HPDE6-E6E7 (cell line): ENCODE data around the gene KCNT1.

Experiments used
- DNase-seq: peaks from one replicate; pipeline ENCODE4 v3.0.0; 2011; ENCODE audit warnings: missing footprints; ENCODE audit errors: extremely low spot score

The KCNT1 gene

DNA sequence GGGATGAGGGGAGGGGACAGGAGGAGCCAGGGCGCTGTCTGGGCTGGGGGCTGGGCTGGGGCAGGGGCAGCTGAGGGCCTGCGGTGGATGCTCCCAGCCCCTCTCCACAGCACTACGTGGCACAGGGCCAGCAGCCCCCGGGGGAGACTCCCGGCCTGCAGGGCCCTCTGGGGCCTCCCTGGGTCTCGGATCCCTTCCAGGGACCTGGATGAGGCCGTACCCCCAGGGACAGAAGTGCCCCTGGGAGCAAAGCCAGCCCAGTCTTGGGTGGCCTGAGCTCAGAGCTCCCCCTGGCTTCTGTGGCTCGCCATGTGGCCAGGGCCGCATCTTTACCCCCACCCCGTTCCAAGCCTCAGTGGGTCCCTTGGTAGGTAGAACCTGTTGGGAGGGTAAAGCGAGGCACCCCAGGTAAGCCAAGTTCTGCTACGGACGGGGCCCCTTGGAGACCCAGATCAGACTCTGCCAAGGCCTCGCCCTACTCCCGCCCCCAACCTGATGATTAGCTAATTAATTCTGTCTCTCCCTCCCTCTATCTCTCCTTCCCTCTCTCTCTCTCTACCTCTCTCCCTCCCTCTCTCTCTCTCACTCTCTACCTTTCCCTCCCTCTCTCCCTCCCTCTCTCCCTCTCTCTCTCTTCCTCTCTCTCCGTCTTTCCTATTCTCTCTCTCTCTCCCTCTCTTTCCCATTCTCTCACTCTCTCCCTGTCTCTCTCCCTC lies 24.3 kb downstream of the KCNT1 start:
- no peak for DNase-seq

DNA sequence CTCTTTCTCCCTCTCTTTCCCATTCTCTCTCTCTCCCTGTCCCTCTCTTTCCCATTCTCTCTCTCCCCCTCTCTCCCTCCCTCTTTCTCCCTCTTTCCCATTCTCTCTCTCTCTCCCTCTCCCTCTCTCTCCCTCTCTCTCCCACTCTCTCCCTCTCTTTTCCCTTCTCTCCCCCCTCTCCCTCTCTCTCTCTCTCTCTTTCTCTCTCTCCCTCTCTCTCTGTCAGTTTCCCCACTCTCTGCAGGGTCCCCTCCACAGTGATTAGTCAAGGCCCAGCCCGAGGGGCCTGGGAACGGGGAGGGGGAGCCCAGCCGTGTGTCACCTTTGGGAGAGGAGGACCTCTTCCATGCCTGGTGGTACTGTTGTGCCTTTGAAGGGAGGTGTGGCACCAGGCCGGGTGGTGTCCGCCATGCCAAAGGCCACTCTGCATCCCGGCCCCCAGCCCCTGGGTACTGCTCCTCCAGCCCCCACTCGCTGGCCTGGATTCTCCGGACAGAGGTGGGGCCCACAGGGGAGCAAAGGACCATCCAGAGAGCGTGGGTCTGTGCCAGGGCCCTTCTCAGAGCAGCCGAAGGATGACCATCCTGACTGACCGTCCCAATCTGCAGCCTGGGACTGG lies 25.4 kb downstream of the KCNT1 start:
- DNase-seq = no peak

DNA sequence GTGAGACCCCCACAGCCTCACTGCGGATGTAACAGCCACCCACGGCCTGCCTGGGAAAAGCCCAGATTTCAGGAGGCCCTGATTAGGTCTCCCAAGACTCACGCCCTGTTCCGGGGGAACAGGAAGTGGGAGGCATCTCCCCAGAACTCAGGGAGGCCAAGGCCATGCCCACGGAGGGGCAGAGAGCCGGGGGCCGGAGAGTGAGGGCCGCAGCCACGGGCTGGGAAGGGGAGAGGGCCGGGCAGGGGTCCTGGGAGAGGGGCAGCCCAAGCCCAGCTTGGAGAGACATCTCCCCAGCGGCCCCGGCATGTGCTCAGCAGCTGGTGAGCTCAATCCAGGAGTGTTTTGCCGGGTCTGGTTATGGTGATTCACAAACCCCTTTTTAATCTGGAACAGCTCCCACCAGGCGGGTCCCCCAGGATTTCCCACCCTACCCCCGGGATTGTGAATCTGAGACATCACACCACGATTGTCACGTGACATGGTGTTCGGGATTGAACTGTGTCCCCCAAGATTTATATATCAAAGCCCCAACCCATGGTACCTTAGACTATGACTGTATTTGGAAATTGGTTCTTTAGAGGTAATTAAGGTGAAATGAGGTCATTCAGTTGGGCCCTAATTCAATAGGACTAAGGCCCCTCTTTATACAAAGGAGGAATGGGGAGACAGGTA lies 26.6 kb downstream of the KCNT1 start:
- DNase-seq = no peak

DNA sequence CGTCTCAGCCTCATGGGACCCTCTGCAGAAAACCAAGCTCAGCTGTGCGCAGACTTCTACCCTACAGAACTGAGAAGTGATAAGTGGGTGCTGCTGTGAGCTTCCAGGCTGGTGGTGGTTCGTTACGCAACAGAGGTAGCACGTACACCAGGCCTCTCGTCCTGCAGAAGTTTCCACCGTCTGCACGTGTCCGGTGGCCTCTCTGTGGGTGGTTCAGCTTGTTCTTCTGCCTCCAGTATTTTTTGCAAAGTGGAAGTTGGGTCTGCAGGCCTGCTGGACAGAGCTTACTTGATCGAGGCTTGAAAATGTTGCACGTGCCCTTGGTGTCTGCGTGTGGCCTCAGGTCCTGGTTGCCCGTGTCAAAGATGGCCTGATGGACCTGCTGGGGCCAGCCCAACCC lies 27.5 kb downstream of the KCNT1 start:
- DNase-seq = no peak

DNA sequence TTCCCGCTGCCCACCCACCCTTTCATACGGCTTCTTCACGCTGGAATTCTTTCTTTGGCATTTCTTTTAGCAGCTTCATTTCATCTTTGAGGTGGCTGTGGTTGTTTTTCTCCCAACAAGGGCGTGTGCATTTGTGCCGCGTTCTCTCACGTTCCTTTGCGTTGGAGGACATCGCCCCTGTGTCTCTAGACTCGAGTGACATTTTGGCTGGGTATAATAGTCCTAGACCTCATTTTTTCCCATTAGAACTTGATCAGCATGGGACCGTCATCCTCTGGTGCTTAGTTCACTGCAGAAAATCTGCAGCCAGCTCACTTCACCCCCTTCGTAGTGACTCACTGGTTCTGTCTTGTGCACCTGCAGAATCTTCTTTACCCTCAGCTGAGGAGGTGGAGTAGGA lies 29.5 kb downstream of the KCNT1 start:
- DNase-seq = no peak

DNA sequence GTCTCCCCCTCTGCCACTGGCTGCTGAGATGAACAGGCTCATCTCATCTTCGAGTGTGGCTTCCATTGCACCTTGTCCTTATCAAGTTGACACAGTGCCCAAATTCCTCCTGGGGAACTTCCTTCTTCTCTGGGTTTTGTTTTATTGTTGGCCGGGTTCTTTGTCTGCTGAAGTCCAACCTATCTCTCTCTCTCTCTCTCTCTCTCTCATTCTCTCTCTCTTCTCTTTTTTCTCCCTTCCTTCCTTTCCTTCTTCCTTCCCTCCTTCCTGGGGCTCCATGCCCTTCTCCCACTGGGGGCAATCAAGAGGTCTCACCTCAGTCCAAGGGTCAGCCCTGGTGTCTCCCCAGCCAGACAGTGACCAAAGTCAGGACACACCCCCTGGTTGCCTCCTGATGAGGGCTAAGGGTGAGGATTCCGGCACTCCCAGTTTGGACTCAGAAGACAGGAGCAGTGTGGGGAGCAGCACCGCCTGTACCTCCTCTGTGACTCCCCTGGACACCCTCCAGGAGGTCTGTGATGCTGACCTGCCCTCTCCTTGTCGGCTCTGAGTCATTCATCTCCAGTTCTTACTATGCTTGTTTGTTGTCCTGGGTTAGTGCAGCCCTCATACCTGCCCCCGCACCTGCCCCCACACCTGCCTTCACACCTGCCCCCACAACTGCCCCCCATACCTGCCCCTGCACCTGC lies 30.7 kb downstream of the KCNT1 start:
- no peak for DNase-seq

DNA sequence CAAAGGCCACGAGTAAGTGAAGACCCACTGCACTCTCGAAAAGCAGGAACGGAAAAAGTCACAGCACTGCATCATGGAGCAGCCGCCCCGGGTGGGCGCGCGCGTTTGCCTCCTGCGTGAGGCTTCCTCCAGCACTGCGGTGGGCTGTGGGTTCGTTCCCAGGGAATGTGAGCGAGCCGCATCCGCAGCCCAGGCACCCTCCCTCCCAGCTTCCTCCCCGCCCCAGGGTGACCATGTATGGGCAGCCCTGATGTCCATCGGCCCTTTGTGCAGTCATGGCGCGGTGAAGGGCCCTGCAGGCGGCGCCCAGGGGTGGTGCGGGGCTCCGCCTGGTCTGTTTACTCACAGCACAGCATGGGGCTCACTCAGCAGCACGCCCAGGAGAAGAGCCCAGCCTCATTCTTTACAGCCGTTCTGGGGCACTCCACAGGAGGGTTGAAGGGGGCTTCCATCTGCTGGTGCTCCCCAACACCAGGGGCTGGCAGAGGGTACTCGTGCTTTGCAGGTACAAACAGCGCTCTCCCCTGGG lies 32.7 kb downstream of the KCNT1 start:
- no peak for DNase-seq

DNA sequence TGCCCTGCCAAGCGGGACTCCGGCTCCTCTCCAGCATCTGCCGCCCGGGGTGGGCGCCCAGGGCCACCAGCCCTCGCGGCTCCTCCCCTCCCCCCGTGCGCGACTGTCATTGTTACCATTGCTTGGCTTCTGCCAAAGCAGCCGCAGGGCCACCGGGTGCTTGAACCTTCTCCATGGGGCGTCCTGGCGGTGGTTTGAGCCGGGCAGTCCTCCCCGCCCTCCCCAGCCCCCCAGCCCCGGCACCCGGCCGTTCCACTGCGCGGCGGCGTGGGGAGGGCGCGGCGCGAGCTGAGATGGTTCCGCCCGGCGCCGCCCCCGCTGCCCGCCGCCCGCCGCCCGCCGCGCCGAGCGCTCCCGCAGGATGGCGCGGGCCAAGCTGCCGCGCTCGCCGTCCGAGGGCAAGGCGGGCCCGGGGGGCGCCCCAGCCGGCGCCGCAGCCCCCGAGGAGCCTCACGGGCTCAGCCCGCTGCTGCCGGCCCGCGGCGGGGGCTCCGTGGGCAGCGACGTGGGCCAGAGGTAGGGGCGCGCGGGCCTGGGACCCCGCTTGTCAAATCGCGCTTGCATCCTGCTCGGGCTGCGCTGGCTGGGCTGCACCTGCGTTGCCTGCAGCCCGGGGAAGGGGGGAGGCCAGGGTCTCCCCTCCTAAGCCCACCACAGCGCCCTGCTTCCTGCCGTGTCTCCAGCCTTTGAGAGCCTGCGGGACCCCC lies 34.4 kb downstream of the KCNT1 start:
- DNase-seq = no peak

DNA sequence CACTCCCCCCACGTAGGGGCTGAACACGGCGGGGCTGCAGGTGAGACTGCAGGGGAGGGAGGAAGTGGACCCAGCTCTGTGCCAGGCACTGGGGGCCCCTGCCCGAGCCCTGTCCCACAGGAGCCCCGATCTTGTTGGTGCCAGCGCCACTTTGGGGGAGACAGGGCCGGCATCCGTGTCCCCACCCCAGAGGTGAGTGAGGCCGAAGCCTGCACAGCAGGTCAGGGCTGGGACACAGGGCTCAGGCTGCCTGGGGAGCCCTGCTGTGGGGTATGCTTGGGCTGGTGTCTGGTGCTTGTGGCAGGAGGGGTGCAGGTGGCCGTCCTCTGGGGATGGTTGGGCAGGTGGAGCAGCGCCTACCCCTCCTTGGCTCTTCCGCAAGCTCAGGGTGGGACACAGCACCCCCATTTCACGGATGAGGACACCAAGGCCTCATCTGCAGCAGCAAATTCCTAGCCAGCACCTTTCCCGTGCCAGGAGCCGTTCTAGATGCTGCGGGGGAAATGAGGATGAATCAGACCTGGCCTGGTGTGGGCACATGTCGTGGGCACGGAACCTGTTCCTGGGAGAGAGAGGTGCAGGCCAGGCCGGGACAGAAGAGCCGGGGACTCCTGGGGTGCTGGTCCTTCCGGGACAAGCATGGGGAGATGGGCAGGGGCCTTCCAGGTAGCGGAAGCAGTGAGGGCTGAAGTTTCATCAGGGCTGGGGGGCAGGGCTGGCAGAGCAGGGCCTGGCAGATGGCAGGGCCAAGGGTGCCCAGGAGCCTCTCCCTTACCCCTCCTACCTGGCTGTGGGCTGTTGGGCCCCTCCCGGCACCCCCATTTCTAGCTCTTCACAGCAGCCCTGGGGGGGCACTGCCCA lies 35.2 kb downstream of the KCNT1 start:
- no peak for DNase-seq

DNA sequence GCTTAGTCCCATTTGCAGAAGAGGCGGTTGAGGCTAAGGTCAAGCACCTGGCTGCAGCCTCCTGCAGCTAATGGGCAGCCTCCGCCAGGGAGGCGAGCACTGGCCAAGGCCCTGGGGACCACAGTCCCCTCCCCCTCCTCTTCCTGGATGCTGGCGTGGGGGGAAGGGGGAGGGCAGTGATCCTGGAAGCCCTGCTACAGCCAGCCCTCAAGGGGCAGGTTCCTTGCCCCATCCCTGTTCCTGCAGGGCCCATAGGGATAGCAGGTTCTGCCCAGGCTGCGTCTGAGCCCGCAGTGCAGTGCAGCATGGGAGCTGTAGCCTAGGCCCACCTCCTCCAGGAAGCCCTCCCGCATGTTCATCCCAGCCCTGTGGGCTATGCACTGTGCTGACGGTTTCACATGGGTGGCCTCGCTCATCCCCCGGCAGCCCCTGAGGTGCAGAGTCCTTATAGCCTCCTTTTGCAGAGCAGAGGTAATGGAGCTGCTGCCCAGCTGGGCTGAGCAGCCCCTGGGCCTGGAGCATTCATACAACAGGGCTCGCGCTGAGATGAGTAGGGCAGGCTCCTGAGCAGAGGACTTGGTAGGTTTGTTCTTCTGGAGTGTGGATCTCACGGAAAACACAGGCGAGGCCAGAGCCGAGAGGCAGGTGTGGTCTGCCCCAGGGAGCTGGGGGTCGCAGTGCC lies 36.0 kb downstream of the KCNT1 start:
- no peak for DNase-seq

DNA sequence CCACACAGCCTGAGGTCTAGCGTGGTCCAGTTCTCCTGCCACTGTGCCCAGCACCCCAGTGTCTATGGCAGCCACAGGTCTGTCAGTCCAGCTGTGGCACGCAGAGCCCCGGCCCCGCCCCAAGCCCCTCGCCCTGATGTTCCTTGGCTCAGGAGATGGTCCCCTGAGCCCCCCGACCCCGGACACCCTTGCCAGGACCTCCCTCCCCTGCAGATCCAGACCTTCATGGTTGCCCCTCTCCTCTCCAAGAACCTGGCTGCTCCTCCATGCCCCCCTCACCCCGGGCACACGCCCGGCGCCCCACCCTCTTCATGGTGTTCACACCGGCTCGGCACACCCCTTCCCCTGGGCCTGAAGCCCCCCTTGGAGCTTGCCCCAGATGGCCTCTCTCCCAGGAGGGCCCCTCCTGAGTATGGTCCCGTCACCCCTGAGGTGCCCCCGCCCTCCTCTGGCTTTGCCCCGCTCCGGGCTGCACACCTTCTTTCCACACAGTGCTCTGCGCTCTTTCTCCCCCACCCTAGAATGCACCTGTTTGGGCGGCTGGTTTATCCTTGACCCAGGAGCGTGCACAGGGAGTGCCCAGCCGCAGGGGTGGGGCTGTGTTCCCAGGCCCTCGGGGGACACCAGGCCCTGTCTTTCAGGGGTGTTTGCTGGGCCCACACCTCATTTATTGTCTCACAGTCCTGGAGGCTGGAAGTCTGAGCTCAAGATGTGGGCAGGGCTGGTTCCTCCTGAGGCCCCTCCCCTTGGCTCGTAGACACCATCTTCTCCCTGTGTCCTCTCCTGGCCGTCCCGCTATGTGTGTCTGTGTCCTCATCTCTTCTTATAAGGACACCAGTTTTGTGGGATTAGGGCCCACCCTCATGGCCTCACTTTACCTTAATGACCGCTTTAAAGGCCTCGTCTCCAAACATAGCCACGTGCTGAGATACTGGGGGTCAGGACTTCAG lies 37.6 kb downstream of the KCNT1 start:
- DNase-seq = no peak

DNA sequence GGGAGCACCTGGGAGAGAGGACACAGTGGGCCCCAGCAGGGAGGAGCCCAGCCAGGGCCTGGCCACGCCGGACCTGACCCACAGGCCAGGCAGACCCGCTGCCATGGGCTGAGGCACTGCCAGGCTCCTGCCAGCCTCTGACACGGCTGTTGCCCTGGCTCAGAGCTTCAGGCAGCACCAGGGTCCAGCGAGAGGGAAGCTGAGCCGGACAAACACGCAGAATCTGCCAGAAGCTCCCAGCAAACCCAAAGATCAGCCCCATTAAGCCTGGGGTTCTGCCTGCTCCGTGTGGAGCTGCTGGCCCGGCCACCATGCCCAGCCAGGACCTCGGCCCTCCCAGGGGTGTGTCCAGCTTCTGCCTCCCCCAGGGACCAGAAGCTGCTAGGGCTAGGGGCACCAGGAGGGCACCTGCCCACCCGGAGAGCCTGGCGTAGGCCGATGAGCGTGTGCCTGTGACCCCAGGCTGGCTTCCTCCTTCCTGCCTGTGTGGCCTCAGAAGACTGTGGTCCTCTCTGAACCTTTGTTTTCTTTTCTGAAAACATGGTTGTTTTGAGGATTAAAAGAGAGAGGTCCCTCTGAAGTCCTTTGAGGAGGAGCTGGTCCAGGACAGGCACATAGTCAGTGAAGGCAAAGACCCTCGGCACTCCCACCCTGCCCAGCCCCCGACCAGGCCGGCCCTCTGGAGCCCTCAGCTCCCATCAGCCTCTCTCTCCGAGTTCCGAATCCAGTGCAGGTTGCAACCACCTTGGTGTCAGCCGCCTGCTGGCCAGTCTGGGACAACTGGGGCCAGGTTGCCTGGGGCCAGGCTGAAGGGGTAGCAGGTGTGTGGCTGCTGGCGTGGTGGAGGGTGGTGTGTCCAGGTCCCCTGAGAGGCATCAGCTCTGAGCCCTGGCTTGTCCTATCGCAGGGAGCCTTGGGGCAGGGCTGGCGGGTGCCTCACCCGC lies 39.6 kb downstream of the KCNT1 start:
- DNase-seq = no peak

DNA sequence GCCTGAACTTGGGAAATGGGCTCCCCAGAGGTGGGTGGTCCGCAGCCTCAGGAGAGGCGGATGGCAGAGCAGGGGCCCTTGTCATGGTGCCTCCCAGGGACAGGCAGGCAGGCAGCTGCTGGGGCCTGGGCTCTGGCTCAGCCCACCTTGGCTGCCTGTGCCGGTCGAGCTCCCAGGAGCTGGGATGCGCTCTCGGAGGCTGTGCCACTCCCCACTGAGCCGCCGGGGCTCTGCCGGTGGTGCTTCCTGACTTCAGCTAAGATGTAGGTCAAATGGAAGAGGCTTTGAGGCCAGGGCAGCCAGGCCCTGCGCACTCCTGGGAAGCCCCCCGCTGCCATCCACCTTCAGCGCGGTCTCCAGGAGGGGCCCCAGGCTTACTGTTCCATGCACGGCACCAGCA lies 41.0 kb downstream of the KCNT1 start:
- DNase-seq = no peak

DNA sequence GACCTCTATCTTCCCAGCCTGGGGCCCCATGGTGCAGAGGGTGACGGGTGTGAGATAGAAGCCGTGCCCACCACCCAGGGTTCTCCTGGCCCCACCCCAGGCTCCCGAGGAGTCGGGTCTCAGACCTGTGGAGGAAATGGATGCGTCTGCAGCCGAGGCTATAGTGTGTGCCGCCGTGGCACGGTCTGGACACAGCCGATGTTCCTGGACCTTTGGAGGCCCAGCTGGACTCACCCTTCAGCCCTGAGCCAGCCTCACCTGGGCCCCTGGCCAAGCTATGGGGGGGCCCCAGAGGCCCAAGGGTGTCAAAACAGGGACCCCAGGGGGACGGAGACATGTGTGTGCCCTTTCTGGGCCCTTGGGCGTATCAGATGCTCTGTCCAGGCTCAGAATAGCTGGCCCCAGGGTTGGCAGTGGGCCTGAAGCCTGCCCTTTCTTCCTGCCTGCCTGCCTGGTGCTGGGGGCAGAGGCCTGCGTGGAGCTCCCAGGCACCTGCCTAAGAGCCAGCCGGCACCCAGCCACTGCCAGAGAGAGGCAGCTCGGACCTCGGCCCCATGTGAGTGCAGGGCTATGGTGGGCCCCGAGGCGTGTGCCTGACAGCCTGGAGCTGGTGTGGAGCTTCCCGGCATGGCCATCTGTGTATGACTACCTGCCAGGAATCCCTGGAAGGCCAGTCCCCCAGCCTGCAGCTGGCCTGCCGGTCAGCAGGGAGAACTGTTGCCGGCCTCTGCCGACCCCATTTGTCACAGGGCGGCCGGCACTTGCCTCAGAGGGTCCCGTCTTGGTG lies 41.8 kb downstream of the KCNT1 start:
- DNase-seq = no peak

DNA sequence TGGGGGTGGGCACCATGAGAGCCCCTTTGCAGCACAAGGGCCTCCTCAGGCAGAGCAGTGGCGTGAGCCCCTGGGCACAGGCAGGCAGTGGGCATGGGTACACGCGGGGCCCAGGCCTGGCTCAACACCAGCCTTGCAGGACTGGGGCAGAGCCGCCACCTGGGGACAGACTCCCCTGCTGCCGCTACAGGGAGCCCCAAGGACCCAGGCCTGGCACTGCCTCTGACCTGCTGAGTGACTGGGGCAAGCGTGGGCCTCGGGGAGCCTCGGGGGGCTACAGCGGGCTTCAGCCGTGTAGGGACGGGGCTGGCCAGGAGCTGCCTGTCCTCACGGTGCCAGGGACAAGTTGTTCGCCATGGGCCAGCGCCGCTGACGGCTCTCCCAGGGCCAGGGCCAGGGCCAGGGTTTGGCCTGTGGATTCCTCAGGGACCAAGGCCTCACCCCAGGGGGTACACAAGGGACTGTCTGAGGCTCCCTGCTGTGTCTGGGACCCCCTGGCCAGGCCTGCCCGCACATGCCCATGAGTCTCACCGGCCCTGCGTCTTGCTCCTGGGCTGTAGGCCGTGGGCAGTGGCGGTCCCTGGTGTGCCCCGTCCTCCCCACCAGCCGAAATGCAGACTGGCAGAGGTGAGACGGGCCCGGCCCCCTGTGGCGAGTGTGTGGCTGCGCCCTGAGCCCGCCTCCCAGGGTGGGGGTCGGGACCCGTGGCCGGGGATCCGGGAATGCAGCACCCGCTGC lies 42.5 kb downstream of the KCNT1 start:
- DNase-seq = no peak

DNA sequence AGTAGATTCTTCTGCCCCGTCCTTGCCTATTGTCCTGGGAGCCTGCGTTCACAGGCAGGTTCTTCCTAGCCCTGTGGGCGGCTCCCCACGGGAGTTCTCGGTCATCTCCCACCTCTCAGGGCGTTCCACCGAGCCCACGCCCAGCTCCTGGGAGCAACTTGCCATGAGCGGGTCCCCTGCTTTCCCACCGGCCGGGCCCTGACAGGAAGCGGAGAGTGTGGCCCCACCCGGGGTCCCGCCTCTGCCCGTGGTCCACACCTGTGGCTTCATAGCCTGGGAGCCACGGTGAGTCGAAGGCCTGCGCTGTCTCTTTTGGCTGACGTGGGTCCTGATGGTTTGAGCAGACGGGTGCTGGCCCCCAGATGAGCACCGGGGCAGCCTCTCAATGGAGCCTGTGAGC lies 43.2 kb downstream of the KCNT1 start:
- no peak for DNase-seq
